Bone marrow (tissue), 2 donors: ENCODE measurements around the gene ZNF365.
A peak's percentile ranks its signal among the peaks of the same experiment; 100 is the strongest.

Source experiments
- DNase-seq, 2 donors: peaks; one replicate each; lab custom pipeline; 2025; lab: John Stamatoyannopoulos, UW

The ZNF365 gene

DNA sequence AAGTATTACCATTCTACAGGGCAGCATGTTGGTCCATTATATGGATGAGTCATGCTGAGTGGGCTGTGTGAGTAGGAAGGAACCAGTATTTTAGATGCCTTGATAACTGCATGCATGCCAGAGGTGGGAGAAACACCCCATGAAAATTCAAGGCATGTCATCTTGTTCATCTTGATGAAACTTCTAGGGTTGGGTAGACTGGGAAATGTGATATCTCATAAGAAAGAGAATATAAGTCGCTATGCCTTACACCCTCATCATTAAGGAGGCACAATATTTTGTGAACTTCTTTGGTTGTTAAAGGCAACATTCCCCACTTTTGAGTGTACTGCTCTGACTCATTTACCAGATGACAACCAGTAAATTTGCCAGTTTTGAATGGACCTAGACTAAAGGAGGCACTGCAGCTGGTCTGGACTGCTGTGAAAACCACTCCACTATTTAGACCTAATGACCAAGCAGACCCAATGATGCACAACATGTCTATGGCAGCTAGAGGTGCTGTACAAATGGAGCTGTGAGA, 48.0 kb downstream of the ZNF365 start:
- no peak for DNase-seq

- no peak for DNase-seq
Observed at GRCh38 chr10:62424026-62424425, 49.9 kb downstream of the ZNF365 start.

- DNase-seq: no peak
Observed at GRCh38 chr10:62426086-62426485, 51.9 kb downstream of the ZNF365 start.

DNA sequence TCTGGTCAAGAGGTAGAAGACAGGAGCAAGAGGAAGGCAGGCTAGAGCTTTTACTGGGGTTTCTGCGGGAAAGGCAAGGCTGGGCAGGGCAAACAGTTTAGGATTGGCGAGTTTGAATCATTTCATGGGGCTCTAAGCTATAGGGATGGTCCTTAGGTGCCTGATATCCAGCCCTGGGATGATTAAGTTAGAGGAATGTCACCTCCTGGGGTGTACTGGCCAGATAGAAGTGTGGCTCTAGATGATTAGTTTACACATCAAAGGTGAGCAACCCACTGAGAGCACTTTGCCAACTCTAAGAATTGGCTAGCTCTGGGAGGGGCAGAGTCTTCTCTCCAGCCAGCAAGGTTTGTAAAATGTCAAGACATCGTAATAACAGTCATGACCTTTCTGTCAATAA, 52.4 kb downstream of the ZNF365 start:
- no peak for DNase-seq

GRCh38 chr10:62430881-62431280, 56.7 kb downstream of the ZNF365 start:
- DNase-seq: no peak

GRCh38 chr10:62433181-62433692, 59.1 kb downstream of the ZNF365 start:
- peak; percentile 4 to 22 for DNase-seq

DNA sequence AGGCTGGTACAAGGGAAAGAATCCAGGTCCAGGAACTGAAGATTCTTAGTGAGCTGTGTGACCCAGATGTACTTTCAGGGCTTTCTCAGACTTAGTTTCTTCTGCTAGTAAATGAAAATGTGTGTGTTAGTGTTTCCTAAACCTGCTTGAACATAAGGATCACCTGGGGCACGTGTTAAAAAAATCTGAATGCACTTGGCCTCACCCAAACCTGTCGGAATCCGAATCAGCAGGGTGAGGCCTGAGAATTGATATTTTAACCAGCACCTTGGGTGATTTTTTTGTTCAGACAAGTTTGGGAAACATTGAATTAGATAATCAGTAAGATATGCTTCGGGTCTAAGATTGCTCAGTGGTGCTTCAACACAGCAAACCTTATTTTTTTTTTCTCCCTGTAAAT, 59.7 kb downstream of the ZNF365 start:
- no peak for DNase-seq

GRCh38 chr10:62437696-62438095, 63.5 kb downstream of the ZNF365 start:
- DNase-seq: peak in 1 of 2 donors; percentile 12

DNA sequence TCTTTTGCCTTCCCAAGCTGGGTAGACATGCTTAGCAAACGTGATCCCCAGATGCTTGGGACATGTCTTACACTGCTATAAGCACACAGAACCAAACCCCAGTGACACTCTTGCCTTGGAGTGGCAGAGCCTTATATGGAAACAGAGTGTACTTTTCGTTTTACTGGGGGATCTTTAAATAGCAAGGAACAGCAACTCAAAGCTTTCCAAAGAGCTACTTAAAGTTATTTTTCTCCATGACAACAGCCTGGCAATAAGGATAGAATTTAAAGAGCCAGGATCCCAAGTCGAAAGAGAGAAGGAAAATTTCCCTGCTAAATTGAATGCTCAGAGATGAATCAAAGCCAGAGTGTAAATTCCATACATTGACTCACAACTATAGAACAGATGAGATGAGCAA, 67.8 kb downstream of the ZNF365 start:
- DNase-seq: no peak

DNA sequence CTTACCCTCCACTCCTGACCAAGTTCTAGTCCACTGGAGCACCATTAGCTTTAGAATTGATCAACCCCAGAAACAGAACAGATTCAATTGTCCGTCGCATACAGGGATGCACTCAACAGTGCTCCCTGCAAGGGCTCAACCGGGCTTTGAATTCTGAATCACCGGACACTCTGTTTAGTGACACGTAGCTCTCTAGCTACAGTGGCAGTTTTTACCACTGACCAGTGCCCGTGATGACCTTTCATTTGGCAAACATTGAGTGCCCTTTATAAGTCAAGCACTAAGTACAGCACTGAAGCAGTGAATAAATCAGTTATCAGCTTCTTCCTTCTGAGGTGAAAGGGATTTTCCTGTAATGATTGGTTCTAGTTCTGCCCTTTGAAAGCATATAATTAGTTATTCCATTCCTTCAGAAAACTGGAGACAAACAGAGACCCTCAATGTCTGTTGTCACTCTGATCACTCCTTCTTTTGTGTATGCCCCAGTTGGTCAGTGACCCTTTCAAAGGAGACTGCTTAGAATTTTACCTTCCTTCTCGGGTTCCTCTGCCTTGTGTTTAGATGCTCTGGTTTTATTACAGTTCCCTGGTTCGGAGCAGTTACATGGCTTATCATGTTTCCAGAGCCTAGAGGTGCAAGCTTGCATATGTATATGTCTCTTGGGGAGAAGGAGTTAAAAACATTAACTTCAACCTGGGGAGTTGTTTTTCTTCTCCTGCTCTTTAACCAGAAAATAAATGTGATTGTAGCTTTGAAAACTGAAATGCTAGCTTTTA, 68.9 kb downstream of the ZNF365 start:
- DNase-seq: no peak

GRCh38 chr10:62443866-62444265, 69.7 kb downstream of the ZNF365 start:
- DNase-seq: no peak

DNA sequence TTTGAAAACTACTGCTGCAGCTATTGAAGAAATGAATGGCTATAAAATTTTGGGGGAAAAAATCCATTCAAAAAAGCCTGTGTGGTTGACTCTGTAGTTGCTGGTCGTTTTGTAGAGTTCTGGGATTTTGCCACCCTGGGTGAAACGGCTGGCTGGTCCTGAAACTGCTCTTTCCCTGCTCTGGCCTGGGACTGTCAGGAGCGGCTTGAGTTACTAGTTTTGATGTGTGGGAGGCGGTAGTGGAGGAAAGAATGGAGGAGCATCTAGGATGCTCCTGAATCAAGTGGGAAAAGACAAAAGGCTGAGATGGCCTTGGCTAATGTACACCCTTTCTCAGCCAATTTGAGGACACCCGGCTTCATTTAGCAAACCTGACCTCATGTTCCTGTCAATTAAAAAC, 72.5 kb downstream of the ZNF365 start:
- no peak for DNase-seq

DNA sequence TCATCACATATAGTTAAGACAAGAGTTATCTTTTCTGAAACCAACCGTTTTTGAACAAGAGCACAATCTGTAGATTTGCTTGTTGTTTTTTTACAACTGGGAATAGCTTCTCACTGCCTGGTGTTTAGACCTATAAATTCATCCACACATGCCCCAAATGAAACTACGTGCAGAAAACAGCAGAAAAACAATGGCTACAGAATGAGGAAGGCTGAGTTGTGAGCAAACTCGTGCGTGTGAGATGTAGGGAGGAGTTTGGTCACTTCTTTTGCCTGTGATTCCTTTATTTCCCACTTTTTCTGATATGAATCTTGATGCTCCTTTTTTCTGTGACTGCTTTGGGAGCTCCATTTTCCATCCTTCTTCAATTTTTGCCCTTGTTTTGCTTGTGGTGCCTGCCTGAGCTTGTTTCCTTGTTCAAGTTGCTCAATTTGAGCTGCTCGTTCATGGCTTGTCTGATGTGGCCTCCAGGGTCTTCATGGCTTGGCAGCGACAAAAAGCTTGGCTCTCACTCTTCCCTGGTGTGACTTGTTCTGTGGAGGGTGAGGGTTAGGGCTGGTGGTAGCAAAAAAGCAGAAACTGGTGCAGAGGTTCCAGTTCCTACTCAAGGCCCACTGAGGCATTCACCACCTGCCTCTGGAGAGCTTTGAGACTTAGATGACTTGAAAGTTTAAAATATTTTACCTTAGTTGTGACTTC, 76.9 kb downstream of the ZNF365 start:
- no peak for DNase-seq

GRCh38 chr10:62451611-62451975, 77.4 kb downstream of the ZNF365 start:
- no peak for DNase-seq
